Mesothelial cell of epicardium (in vitro differentiated cells): ENCODE data around the gene EP400. TPM values are rescaled to one million over a fixed set of nuclear protein-coding genes. Genes with fewer than 3 reads are reported as not detected.

Experiments
- DNase-seq, 2 experiments: peaks; one replicate each; pipeline ENCODE4 v3.0.0; 2021; ENCODE audit warnings: low spot score in 2 of 2; ENCODE audit not compliant: unreplicated experiment in 2 of 2
- H3K27ac Mint-ChIP-seq: 2 replicates; pipeline ENCODE4 v1.8.0; 2021; ENCODE audit warnings: mixed read lengths
- H3K27me3 Mint-ChIP-seq: 2 replicates; pipeline ENCODE4 v1.8.0; 2021; ENCODE audit warnings: low read depth, mixed read lengths
- H3K36me3 Mint-ChIP-seq: 2 replicates; pipeline ENCODE4 v1.8.0; 2021; ENCODE audit warnings: mixed read lengths
- H3K4me1 Mint-ChIP-seq: 2 replicates; pipeline ENCODE4 v1.8.0; 2021; ENCODE audit warnings: mixed read lengths
- H3K4me3 Mint-ChIP-seq: 2 replicates; pipeline ENCODE4 v1.8.0; 2021; ENCODE audit warnings: mild to moderate bottlenecking, moderate library complexity, mixed read lengths
- H3K9me3 Mint-ChIP-seq: 2 replicates; pipeline ENCODE4 v1.8.0; 2021; ENCODE audit warnings: mixed read lengths
- total RNA-seq: library from RNA; stranded (reverse); gene quantifications from 3 replicates; pipeline ENCODE4 v1.2.1, GENCODE V29; 2021
- TF ChIP-seq, protein P1 (sequence below): fragments of 200-600 bp; sonication (generic); IDR thresholded peaks from one replicate; pipeline ENCODE4 v1.5.0; 2021; ENCODE audit warnings: antibody characterized with exemption; ENCODE audit not compliant: unreplicated experiment

EP400 gene
- total RNA-seq, 1 donor from 2014 or later = 77.9 TPM

- no peaks in the 10 kb centered on the region for H3K27me3 Mint-ChIP-seq
- H3K36me3 Mint-ChIP-seq = peaks cover 5% of the 10 kb centered on the region
- H3K4me1 Mint-ChIP-seq = no peaks in the 10 kb centered on the region
- no peak overlapping the region for H3K27ac Mint-ChIP-seq
- no peak overlapping the region for H3K4me3 Mint-ChIP-seq
- no peaks in the 10 kb centered on the region for H3K9me3 Mint-ChIP-seq
- TF ChIP-seq, protein P1, sequence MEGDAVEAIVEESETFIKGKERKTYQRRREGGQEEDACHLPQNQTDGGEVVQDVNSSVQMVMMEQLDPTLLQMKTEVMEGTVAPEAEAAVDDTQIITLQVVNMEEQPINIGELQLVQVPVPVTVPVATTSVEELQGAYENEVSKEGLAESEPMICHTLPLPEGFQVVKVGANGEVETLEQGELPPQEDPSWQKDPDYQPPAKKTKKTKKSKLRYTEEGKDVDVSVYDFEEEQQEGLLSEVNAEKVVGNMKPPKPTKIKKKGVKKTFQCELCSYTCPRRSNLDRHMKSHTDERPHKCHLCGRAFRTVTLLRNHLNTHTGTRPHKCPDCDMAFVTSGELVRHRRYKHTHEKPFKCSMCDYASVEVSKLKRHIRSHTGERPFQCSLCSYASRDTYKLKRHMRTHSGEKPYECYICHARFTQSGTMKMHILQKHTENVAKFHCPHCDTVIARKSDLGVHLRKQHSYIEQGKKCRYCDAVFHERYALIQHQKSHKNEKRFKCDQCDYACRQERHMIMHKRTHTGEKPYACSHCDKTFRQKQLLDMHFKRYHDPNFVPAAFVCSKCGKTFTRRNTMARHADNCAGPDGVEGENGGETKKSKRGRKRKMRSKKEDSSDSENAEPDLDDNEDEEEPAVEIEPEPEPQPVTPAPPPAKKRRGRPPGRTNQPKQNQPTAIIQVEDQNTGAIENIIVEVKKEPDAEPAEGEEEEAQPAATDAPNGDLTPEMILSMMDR = no peak
- DNase-seq = no peak
Measured at GRCh38 chr12:131908092-131909080, 41.4 kb upstream of the EP400 start.

GRCh38 chr12:131909081-131909751 lies 40.5 kb upstream of the EP400 start:
- Mint-ChIP-seq H3K4me3 (no peak overlapping the region), H3K27me3 (no peaks in the 10 kb centered on the region), H3K4me1 (no peaks in the 10 kb centered on the region), H3K27ac (no peak overlapping the region), H3K9me3 (no peaks in the 10 kb centered on the region), H3K36me3 (peaks cover 5% of the 10 kb centered on the region)
- no peak for DNase-seq
- TF ChIP-seq, protein P1 = no peak

GRCh38 chr12:131909752-131910219 lies 40.0 kb upstream of the EP400 start:
- TF ChIP-seq, protein P1 = no peak
- H3K27me3 Mint-ChIP-seq = no peaks in the 10 kb centered on the region
- H3K36me3 Mint-ChIP-seq = peaks cover 5% of the 10 kb centered on the region
- no peaks in the 10 kb centered on the region for H3K4me1 Mint-ChIP-seq
- H3K27ac Mint-ChIP-seq = no peak overlapping the region
- H3K9me3 Mint-ChIP-seq = no peaks in the 10 kb centered on the region
- DNase-seq = no peak
- no peak overlapping the region for H3K4me3 Mint-ChIP-seq

DNA sequence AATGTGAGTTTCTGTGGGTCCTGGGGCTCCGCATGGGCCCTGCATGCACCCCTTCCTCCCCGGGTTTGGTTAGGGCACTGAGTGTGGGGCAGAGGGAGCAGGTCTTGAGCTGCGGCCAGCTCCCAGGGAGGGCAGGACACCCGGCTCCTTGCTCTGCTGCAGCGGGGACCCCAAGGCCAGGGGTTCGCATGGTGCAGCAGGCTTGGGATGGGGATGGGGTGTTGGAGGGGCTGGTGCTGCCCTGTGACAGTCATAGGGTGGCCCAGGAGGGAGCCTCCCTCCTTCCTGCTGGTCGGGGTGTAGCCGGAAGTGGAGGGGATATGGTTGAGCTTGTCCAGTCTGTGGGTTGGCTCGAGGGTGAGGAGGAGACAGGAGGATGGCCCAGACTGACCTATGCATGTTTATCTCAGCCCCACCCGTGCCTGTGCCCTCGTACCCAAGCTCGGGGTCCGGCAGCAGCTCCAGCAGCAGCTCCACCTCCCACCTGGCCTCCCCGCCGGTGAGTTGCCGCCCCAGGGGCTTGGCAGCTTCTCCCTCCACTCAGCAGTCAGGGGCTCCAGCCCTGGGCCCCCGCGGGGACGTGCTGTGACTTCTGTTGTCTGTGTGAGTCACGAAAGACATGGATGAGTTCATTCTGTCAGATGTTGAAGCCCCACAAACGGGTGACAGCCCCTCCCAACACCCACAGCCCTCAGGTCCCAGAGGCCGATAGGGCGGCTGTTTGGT lies 39.3 kb upstream of the EP400 start:
- peaks cover 5% of the 10 kb centered on the region for H3K36me3 Mint-ChIP-seq
- H3K4me1 Mint-ChIP-seq = no peaks in the 10 kb centered on the region
- no peak overlapping the region for H3K4me3 Mint-ChIP-seq
- no peak for DNase-seq
- TF ChIP-seq, protein P1 = no peak
- H3K27ac Mint-ChIP-seq = no peak overlapping the region
- no peaks in the 10 kb centered on the region for H3K27me3 Mint-ChIP-seq
- no peaks in the 10 kb centered on the region for H3K9me3 Mint-ChIP-seq

DNA sequence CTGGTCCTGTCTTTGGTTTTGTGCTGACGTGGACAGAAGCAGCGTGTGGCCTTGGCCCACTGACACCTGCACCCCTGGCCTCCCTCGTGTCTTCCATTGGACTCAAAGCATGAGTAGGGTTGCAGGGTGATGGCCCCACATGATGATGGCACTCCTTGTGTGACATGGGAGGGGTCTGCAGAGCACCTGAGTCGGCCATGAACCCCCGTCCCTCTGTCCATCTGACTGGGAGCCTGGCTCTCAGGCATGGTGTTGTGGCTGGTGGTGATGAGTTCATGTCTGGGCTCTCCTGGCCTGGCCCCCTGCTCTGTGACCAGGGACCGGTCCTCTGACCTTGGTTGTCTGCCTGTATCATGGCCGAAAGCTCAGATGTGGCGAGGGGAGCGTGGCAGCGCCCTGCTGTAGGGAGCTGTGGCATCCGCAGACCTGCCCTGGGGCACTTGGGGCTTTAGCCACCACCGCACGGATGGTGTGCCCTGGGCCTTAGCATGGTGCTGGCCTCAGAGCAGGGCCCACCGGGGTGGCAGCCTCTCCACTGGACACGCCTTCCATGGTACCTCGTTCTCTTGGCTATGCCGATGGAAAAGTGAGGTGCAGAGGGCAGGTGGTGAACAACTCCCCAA lies 38.6 kb upstream of the EP400 start:
- peaks cover 5% of the 10 kb centered on the region for H3K36me3 Mint-ChIP-seq
- H3K27ac Mint-ChIP-seq = no peak overlapping the region
- H3K4me3 Mint-ChIP-seq = no peak overlapping the region
- no peaks in the 10 kb centered on the region for H3K4me1 Mint-ChIP-seq
- H3K27me3 Mint-ChIP-seq = no peaks in the 10 kb centered on the region
- TF ChIP-seq, protein P1 = no peak
- H3K9me3 Mint-ChIP-seq = no peaks in the 10 kb centered on the region
- DNase-seq = no peak
